Ascending aorta (tissue), 2 donors: ENCODE measurements around the gene MAN1A2. TPM values are rescaled to one million over a fixed set of nuclear protein-coding genes. Genes with fewer than 3 reads are reported as not detected.

Source experiments
- DNase-seq, 2 donors: peaks; one replicate each; pipeline ENCODE4 v3.0.0-alpha.2; 2019; ENCODE audit warnings: low spot score in 2 of 2
- H3K27ac ChIP-seq, 2 donors: fragments of 200-600 bp; sonication (generic); one replicate each; pipeline ENCODE4 v1.5.1; 2016 to 2017; ENCODE audit warnings: mild to moderate bottlenecking in 1 of 2
- H3K27me3 ChIP-seq: fragments of 200-600 bp; sonication (generic); one replicate; pipeline ENCODE4 v1.5.1; 2017
- H3K36me3 ChIP-seq, 2 donors: fragments of 200-600 bp; sonication (generic); one replicate each; pipeline ENCODE4 v1.5.1; 2016
- H3K4me1 ChIP-seq, 2 donors: fragments of 200-600 bp; sonication (generic); one replicate each; pipeline ENCODE4 v1.5.1; 2016 to 2017; ENCODE audit warnings: mild to moderate bottlenecking in 1 of 2
- H3K4me3 ChIP-seq, 2 donors: fragments of 200-600 bp; sonication (generic); one replicate each; pipeline ENCODE4 v1.5.1; 2016 to 2017; ENCODE audit warnings: mild to moderate bottlenecking in 1 of 2
- H3K9me3 ChIP-seq, 2 donors: fragments of 200-600 bp; sonication (generic); one replicate each; pipeline ENCODE4 v1.5.1; 2016
- CTCF ChIP-seq, 3 experiments: fragments of 200-600 bp in 2 of 3; fragments of 450-650 bp in 1 of 3; sonication (generic) in 2 of 3; IDR thresholded peaks; one replicate each; pipeline ENCODE4 v1.5.1; 2016 to 2019; ENCODE audit warnings: antibody characterized with exemption in 3 of 3, mild to moderate bottlenecking in 1 of 3, moderate library complexity in 1 of 3
- intact Hi-C: fragments of 100-400 bp; cut with DNase I; formaldehyde crosslinking; loops from one replicate; pipeline ENCODE4 v1.15.1; 2023
- total RNA-seq: library from RNA; depleted of rRNA; stranded (reverse); fragments of >200 nt; gene quantifications from one replicate; pipeline ENCODE4 v1.1.0, GENCODE V29; 2016

The MAN1A2 gene
- total RNA-seq, 1 donor from 2014 or later, result 25.4 TPM

GRCh38 chr1:117561551-117561950 lies 194.3 kb downstream of the MAN1A2 start:
- intact Hi-C loops, result no loop called here
- no peak for DNase-seq
- no peak for TF ChIP-seq CTCF (IDR thresholded peaks at IDR 0.05)
- Histone ChIP-seq H3K4me3 (no peak overlapping the region), H3K9me3 (no peaks in the 10 kb centered on the region), H3K27ac (no peak overlapping the region), H3K36me3 (no peaks in the 10 kb centered on the region), H3K4me1 (no peaks in the 10 kb centered on the region), H3K27me3 (no peaks in the 10 kb centered on the region)

- Histone ChIP-seq H3K4me1 (no peaks in the 10 kb centered on the region), H3K36me3 (no peaks in the 10 kb centered on the region), H3K9me3 (no peaks in the 10 kb centered on the region), H3K4me3 (no peak overlapping the region), H3K27ac (no peak overlapping the region), H3K27me3 (no peaks in the 10 kb centered on the region)
- no peak for TF ChIP-seq CTCF (IDR thresholded peaks at IDR 0.05)
- intact Hi-C loops, result no loop called here
- DNase-seq, result no peak
Measured at GRCh38 chr1:117562581-117563491, 195.6 kb downstream of the MAN1A2 start.

GRCh38 chr1:117563492-117563875 lies 196.2 kb downstream of the MAN1A2 start:
- no peak overlapping the region for H3K27ac ChIP-seq
- TF ChIP-seq CTCF (IDR thresholded peaks at IDR 0.05), result no peak
- DNase-seq, result no peak
- no peaks in the 10 kb centered on the region for H3K9me3 ChIP-seq
- no peak overlapping the region for H3K4me3 ChIP-seq
- no peaks in the 10 kb centered on the region for H3K36me3 ChIP-seq
- no peaks in the 10 kb centered on the region for H3K4me1 ChIP-seq
- no peaks in the 10 kb centered on the region for H3K27me3 ChIP-seq
- intact Hi-C loops, result no loop called here

GRCh38 chr1:117564227-117565075 lies 197.2 kb downstream of the MAN1A2 start:
- intact Hi-C loops, result no loop called here

GRCh38 chr1:117565076-117565556 lies 197.9 kb downstream of the MAN1A2 start:
- Histone ChIP-seq H3K4me1 (no peaks in the 10 kb centered on the region), H3K4me3 (no peak overlapping the region), H3K27me3 (no peaks in the 10 kb centered on the region), H3K9me3 (no peaks in the 10 kb centered on the region), H3K36me3 (no peaks in the 10 kb centered on the region), H3K27ac (no peak overlapping the region)
- no peak for DNase-seq
- intact Hi-C loops, result no loop called here
- TF ChIP-seq CTCF (IDR thresholded peaks at IDR 0.05), result no peak

More at GRCh38 chr1:117564227-117565075, 197.2 kb downstream of the MAN1A2 start:
- no peak for TF ChIP-seq CTCF (IDR thresholded peaks at IDR 0.05)
- H3K36me3 ChIP-seq, result no peaks in the 10 kb centered on the region
- no peaks in the 10 kb centered on the region for H3K27me3 ChIP-seq
- DNase-seq, result no peak
- no peaks in the 10 kb centered on the region for H3K4me1 ChIP-seq
- H3K9me3 ChIP-seq, result no peaks in the 10 kb centered on the region
- H3K4me3 ChIP-seq, result no peak overlapping the region
- no peak overlapping the region for H3K27ac ChIP-seq
